Fibroblast of mammary gland (primary cell): Measurements from ENCODE around the gene C1orf105.

Experiments used
- DNase-seq: peaks from one replicate; pipeline ENCODE4 v3.0.0-alpha.2; 2010; ENCODE audit warnings: low read depth
- H3K4me3 ChIP-seq: 2 replicates; pipeline ENCODE4 v1.5.1; 2011; ENCODE audit warnings: low read depth, mild to moderate bottlenecking, low read length, moderate library complexity; ENCODE audit not compliant: control insufficient read depth
- CTCF ChIP-seq: conservative IDR thresholded peaks from 2 replicates; pipeline ENCODE4 v1.5.1; 2011; ENCODE audit warnings: low read depth, low read length, inconsistent platforms; ENCODE audit not compliant: control insufficient read depth, insufficient read depth

C1orf105 gene

GRCh38 chr1:172470149-172470548, 49.7 kb downstream of the C1orf105 start:
- TF ChIP-seq CTCF, result no peak
- DNase-seq, result no peak
- H3K4me3 ChIP-seq, result no peak overlapping the region

GRCh38 chr1:172471666-172472065, 51.2 kb downstream of the C1orf105 start:
- no peak overlapping the region for H3K4me3 ChIP-seq
- TF ChIP-seq CTCF, result no peak
- DNase-seq, result no peak

GRCh38 chr1:172472495-172472894, 52.0 kb downstream of the C1orf105 start:
- no peak for TF ChIP-seq CTCF
- no peak overlapping the region for H3K4me3 ChIP-seq
- DNase-seq, result no peak

GRCh38 chr1:172473302-172473701, 52.8 kb downstream of the C1orf105 start:
- TF ChIP-seq CTCF, result no peak
- no peak for DNase-seq
- no peak overlapping the region for H3K4me3 ChIP-seq

GRCh38 chr1:172473842-172474241, 53.4 kb downstream of the C1orf105 start:
- TF ChIP-seq CTCF, result no peak
- no peak overlapping the region for H3K4me3 ChIP-seq
- no peak for DNase-seq

GRCh38 chr1:172476218-172476811, 55.8 kb downstream of the C1orf105 start:
- TF ChIP-seq CTCF, result no peak

GRCh38 chr1:172477216-172477615, 56.7 kb downstream of the C1orf105 start:
- no peak for DNase-seq
- no peak for TF ChIP-seq CTCF
- no peak overlapping the region for H3K4me3 ChIP-seq

More at GRCh38 chr1:172476218-172476811, 55.8 kb downstream of the C1orf105 start:
- DNase-seq, result no peak
- no peak overlapping the region for H3K4me3 ChIP-seq
